ENCODE results near the gene PTPN20.

PTPN20 gene

DNA sequence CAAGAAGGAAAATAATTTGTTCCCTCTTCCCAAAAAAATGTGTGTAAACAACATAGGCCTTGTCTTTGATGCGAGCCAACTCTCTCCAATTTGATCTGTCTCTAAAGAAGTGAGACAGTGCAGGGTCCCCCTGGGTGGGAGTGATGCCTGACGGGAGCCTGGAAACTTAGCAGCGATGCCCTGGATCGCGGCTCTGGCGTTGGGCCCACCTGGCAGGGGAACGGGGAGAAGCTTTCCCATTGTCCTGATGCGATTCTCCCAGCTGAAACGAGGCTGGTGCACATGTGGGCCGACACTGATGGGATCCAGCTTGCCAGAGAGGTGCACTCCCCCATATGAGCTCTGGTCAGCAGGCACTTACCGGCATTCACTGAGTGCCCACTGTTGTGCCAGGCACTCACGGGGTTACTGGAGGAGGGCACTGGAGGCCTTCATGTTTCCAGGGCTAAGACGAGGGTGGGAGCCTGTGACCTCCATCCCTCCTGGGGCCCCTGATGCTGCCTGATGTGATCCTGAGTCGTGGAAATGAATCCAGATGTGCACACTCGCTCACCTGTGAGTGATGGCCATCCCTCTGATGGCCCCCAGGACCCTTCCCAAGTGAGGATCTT is 132.8 kb downstream of the PTPN20 start:
- TF ChIP-seq, protein P1, sequence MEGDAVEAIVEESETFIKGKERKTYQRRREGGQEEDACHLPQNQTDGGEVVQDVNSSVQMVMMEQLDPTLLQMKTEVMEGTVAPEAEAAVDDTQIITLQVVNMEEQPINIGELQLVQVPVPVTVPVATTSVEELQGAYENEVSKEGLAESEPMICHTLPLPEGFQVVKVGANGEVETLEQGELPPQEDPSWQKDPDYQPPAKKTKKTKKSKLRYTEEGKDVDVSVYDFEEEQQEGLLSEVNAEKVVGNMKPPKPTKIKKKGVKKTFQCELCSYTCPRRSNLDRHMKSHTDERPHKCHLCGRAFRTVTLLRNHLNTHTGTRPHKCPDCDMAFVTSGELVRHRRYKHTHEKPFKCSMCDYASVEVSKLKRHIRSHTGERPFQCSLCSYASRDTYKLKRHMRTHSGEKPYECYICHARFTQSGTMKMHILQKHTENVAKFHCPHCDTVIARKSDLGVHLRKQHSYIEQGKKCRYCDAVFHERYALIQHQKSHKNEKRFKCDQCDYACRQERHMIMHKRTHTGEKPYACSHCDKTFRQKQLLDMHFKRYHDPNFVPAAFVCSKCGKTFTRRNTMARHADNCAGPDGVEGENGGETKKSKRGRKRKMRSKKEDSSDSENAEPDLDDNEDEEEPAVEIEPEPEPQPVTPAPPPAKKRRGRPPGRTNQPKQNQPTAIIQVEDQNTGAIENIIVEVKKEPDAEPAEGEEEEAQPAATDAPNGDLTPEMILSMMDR (IDR thresholded peaks at IDR 0.05; ENCODE audit: extremely low read depth, insufficient read depth, missing control alignments) = no peak
- in situ Hi-C loops (cut with MboI; ENCODE audit: low pct_unique_long_range_greater_than_20kb, low sequenced_read_pairs, unreplicated experiment) = no loop called here
- DNase-seq (ENCODE audit: low spot score) = no peak

DNA sequence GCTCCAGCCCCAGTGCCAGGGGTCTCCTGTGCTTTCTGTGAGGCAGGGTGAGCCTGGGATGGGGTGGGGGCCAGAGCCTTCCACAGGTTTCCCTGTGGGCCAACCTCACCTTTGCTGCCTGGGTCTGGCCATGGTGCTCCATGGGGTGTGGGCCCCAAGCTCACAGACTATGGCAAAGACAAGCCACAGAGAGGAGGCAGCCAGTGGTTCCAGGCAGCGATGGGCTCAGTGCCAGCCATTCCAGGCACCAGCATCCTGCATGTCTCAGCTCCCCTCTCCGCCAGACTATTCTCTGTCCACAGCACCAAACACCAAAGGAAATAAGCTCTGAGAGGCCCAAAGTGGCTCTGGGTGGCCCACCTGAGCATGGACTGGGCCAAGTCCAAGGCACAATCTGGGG is 133.5 kb downstream of the PTPN20 start:
- DNase-seq (ENCODE audit: low spot score) = no peak
- TF ChIP-seq, protein P1 (IDR thresholded peaks at IDR 0.05; ENCODE audit: extremely low read depth, insufficient read depth, missing control alignments) = no peak
- in situ Hi-C loops (cut with MboI; ENCODE audit: low pct_unique_long_range_greater_than_20kb, low sequenced_read_pairs, unreplicated experiment) = no loop called here

DNA sequence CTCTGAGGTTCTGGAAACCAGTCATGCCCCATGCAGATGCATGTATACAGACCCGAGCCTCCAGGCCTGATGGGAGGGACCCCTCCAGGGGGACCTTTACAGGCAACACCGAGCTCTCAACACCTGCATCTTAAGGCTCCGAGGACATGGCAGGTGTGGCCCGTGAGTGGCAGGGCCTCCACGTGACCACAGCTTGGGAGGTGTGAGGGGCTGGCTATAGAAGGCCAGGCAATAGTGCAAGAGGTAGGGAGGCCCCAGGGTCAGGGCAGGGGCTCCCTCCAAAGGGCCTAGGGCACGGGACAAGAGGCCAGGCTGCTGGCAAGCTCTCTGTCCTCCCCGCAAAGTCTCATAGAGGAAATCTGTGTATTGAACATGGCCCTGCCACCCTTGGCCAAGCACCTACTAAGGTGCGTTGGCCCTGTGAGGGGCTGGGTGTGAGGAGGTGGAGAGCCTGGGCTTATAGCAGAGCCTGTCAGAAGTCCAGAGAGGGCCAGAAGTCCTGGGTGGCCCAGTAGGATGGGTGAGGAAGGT is 134.2 kb downstream of the PTPN20 start:
- TF ChIP-seq, protein P1 (IDR thresholded peaks at IDR 0.05; ENCODE audit: extremely low read depth, insufficient read depth, missing control alignments) = no peak
- no peak for DNase-seq (ENCODE audit: low spot score)
- in situ Hi-C loops (cut with MboI; ENCODE audit: low pct_unique_long_range_greater_than_20kb, low sequenced_read_pairs, unreplicated experiment) = no loop called here

DNA sequence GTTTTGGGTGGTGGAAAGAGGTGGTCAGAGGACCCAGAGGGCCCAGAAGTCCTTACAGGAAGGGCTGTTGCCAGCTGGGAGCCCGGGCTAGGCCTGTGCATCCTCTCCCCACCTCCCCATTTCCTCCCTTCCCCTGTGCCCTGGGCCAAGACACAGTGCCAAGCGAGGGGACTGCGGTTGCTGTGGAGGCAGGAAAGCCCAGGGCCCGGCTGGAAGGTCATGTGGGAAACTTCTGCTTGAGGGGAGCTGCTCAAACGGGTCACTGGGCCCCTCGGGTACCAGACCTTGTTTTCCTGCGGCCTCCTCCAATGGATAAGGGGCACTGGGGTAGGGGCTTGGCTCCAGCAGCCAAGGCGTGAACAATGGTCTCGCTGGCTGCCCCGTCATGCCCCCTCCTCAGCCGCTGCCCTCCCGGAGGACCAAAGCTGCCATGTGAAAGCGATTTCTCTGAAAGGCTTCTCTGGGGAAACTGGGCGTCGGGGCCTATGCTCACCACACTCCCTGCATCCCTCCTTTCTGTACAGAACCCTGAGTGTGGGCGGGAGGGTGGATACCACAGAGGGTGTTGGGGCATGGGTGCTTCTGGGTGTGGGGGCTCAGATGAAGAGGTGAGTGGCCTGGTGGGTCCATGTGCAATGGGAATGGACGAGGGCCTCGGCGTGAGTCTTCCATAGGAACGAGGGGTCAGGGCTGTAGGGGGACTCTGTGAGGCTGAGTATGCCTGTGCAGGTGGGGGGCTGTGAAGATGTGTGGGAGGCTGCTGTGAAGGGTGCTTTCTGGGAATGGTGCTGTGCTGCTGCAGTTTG is 135.3 kb downstream of the PTPN20 start:
- in situ Hi-C loops (cut with MboI; ENCODE audit: low pct_unique_long_range_greater_than_20kb, low sequenced_read_pairs, unreplicated experiment) = no loop called here
- no peak for DNase-seq (ENCODE audit: low spot score)
- TF ChIP-seq, protein P1 (IDR thresholded peaks at IDR 0.05; ENCODE audit: extremely low read depth, insufficient read depth, missing control alignments) = no peak

DNA sequence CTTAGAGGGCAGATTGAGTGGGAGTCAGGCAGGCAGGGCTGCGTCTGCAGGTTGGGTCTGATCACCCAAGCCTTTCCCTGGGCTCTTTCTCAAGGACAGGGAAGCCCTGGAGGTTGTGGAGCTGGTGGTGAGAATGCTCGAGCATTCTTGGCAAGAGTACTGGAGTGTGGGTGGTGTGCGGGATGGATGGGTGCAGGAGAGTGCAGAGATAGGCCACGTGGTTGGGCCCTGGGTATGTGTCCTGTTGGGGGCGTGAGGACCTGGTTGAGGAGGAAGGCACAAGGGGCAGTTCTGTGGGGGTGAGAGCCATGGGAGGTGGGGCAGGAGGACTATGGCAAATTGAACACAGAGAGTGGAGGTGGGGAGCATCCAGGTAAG is 135.9 kb downstream of the PTPN20 start:
- in situ Hi-C loops (cut with MboI; ENCODE audit: low pct_unique_long_range_greater_than_20kb, low sequenced_read_pairs, unreplicated experiment) = no loop called here
- DNase-seq (ENCODE audit: low spot score) = no peak
- TF ChIP-seq, protein P1 (IDR thresholded peaks at IDR 0.05; ENCODE audit: extremely low read depth, insufficient read depth, missing control alignments) = no peak

DNA sequence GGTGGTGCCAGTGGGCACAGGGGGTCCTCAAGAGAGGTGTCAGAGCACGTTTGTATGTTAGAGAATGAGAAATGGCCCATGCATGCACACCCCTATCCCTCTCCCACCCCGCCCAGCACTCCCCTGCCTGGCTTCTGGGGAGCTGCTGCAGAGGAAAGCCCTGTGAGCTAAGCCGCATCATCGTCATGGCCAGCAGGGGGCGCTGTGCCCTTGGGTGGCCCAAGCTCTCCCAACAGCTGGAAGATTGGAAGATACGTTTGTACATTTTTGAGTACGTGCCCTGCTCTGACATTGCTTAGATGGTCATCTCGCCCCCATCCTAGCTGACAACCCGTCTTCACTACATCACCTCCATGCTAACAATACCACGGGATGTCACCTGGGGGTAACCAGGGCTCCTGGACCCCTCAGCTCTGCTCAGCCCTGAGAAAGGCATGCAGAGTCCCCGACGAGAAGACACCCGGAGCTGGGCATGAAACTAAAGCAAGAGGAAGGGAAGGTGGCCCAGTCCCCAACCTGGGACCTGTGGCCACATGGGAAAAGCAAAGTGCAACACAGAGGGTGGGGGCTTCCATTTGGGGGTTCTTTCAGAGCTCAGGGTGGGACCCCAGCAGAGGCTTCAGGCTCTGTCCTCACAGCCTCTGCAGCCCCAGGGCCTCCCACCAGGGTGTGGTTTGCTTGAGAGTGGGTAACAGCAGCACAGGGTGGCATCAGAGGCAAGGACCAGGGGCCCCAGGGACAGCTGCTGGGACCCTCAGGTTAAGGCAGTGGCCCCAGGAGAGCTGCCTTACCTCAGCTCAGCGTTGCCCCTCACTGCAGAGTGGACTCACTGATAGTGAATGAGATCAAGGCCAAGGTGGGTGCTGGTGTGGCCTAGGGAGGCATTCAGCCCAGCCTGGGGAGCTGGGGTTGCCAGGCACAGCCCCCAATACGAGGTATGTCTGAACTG is 136.6 kb downstream of the PTPN20 start:
- TF ChIP-seq, protein P1 (IDR thresholded peaks at IDR 0.05; ENCODE audit: extremely low read depth, insufficient read depth, missing control alignments) = peak; percentile 88
- DNase-seq (ENCODE audit: low spot score) = peak; percentile 78

More for the DNA sequence above, 136.6 kb downstream of the PTPN20 start:
- in situ Hi-C loops (cut with MboI; ENCODE audit: low pct_unique_long_range_greater_than_20kb, low sequenced_read_pairs, unreplicated experiment) = no loop called here
